Gastroesophageal sphincter (tissue), 3 donors: Measurements from ENCODE around the gene TSEN34.
"Not testable (repeated sequence)": the region's sequence is repeated elsewhere in the genome, so short reads cannot be mapped to it uniquely, and the experiment has no call there.

Experiments used
- CTCF ChIP-seq, 4 experiments: fragments of 200-600 bp in 2 of 4; fragments of 450-650 bp in 2 of 4; sonication (generic) in 1 of 4; IDR thresholded peaks; one replicate each; pipeline ENCODE4 v1.5.1; 2017 to 2019; ENCODE audit warnings: antibody characterized with exemption in 4 of 4, mild to moderate bottlenecking in 2 of 4, moderate library complexity in 2 of 4
- POLR2A ChIP-seq, 2 donors: fragments of 450-650 bp; IDR thresholded peaks; one replicate each; pipeline ENCODE4 v1.6.1; 2017; ENCODE audit warnings: antibody characterized with exemption in 2 of 2, mild to moderate bottlenecking in 2 of 2, moderate library complexity in 1 of 2
- POLR2AphosphoS5 ChIP-seq: sonication (generic); formaldehyde crosslinking; IDR thresholded peaks from one replicate; pipeline ENCODE4 v1.6.1; 2017; ENCODE audit warnings: antibody characterized with exemption

GRCh38 chr19:54223277-54223936 lies 32.3 kb downstream of the TSEN34 start:
- TF ChIP-seq CTCF (IDR thresholded peaks at IDR 0.05); POLR2A (IDR thresholded peaks at IDR 0.05); POLR2AphosphoS5: not testable (repeated sequence)
